Prostate gland (tissue), 2 donors: ENCODE data around the gene NEDD4L.
A peak's percentile ranks its signal among the peaks of the same experiment; 100 is the strongest.

Experiments
- POLR2A ChIP-seq: fragments of 450-650 bp; IDR thresholded peaks from one replicate; pipeline ENCODE4 v1.6.1; 2016; ENCODE audit warnings: antibody characterized with exemption, mild to moderate bottlenecking
- POLR2AphosphoS5 ChIP-seq: sonication (generic); formaldehyde crosslinking; IDR thresholded peaks from one replicate; pipeline ENCODE4 v1.6.1; 2017; ENCODE audit warnings: antibody characterized with exemption
- TF ChIP-seq, protein P1 (sequence below), 4 experiments: fragments of 200-600 bp in 2 of 4; fragments of 450-650 bp in 2 of 4; sonication (generic) in 2 of 4; IDR thresholded peaks; 1 replicate in 3 of 4; 2 replicates in 1 of 4; pipeline ENCODE4 v1.5.1; 2016 to 2019; ENCODE audit warnings: antibody characterized with exemption in 4 of 4, mild to moderate bottlenecking in 2 of 4, moderate library complexity in 2 of 4

DNA sequence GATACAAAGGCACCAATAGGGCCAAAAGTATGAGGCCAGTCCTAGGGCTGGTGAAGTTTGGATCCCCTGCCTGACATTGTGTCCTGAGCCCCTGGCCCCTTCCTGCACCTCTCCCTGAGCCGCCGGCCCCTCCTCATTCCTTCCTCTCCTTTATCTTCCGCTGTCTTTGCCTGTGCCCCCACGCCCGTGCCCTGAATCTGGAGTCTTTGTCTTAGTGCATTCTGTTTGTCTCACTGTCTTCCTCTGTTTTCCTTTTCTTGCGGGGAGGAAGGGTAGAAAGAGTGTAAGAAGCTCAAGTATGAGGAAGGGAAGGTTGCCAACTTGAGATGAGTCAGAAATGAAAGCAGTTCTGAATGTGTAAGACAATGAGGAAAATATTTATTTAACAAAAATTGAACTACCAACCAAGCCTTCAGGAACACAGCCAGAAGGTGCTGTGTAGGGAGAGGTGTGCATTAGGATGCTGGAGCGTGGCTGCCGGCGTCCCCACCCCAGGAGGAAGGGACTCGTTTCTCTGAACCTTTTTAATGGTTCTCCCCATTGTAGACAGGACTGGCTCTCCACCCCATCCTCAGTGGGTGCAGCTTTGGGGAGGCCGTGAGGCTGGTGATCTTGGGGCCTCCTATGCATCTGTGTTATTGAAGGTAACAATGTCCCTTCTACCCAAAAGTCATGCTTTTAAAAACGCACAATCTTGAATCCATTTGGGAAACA lies 133.1 kb downstream of the NEDD4L start:
- TF ChIP-seq, protein P1, sequence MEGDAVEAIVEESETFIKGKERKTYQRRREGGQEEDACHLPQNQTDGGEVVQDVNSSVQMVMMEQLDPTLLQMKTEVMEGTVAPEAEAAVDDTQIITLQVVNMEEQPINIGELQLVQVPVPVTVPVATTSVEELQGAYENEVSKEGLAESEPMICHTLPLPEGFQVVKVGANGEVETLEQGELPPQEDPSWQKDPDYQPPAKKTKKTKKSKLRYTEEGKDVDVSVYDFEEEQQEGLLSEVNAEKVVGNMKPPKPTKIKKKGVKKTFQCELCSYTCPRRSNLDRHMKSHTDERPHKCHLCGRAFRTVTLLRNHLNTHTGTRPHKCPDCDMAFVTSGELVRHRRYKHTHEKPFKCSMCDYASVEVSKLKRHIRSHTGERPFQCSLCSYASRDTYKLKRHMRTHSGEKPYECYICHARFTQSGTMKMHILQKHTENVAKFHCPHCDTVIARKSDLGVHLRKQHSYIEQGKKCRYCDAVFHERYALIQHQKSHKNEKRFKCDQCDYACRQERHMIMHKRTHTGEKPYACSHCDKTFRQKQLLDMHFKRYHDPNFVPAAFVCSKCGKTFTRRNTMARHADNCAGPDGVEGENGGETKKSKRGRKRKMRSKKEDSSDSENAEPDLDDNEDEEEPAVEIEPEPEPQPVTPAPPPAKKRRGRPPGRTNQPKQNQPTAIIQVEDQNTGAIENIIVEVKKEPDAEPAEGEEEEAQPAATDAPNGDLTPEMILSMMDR (IDR thresholded peaks at IDR 0.05) = peak in 1 of 4 experiments; percentile 4
- TF ChIP-seq POLR2AphosphoS5 = peak; percentile 75
- no peak for TF ChIP-seq POLR2A
